HG03460 (cell line): ENCODE results near the gene S1PR4.
"Not testable (repeated sequence)": the region's sequence is repeated elsewhere in the genome, so short reads cannot be mapped to it uniquely, and the experiment has no call there.

Experiments
- ATAC-seq: cut with Tn5 transposase; IDR thresholded peaks from one replicate; pipeline ENCODE4 v1.9.1; 2021; ENCODE audit not compliant: unreplicated experiment

Gene S1PR4

DNA sequence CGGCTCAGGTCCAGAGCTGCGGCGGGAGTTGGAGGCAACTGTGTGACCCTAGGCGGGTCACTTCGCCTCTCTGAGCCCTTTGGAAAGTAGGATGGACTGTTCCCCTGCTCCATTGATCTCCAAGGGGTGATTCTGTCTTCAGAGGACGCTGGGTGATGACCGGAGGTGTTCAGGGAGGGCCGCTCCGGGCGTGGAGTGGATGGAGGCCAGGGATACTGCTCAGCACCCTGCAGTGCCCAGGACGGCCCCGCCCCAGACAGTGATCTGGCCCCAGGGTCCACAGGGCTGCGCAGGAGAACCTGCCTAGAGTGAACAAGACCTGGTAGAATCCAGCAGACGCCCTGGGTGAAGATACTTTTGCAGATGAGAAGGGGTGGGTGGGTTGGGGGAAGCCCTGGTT is 14.1 kb downstream of the S1PR4 start:
- ATAC-seq, result no peak

DNA sequence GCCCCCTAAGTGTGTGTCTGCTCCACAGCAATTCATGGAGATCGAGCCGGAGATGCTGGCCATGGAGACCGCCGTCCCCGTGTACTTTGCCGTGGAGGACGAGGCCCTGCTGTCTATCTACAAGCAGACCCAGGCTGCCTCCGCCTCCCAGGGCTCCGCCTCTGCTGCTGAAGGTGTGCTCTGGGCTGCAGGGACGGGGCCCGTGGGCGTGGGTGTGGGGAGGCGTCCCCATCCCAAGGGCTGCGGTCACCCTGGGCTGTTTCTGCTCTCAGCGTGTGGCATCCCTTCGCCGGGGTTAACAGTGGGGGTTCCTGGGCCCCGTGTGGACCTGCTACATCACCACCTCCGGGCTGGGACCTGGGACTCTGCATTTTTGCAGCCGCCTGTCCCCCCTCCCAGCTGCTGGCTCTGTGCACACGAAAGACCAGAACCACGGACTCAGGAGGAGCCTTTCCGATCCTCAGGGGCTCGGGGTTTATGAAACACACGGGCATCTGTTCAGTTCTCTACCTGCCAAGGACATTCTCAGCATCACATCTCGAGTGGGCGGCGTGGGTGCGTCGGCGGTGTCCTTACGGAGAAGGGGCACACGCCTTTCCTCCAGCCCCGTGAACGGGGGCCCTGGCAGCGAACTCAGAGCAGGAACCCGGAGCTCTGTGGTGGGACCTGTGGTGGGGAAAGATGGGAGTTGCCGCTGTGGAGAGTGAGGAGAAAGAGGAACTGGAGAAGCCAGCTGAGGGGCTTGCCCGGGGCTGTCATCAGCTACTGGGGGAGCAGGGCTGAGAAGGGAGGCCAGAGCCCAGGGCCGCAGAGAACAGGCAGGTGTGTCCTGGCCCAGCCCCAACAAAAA is 14.9 kb downstream of the S1PR4 start:
- ATAC-seq, result no peak

GRCh38 chr19:3194106-3195087 is 15.8 kb downstream of the S1PR4 start:
- no peak for ATAC-seq

- no peak for ATAC-seq
These were observed 17.7 kb downstream of the S1PR4 start for GRCh38 chr19:3196064-3196932.

- no peak for ATAC-seq
These were observed 18.3 kb downstream of the S1PR4 start for GRCh38 chr19:3196933-3197205.

DNA sequence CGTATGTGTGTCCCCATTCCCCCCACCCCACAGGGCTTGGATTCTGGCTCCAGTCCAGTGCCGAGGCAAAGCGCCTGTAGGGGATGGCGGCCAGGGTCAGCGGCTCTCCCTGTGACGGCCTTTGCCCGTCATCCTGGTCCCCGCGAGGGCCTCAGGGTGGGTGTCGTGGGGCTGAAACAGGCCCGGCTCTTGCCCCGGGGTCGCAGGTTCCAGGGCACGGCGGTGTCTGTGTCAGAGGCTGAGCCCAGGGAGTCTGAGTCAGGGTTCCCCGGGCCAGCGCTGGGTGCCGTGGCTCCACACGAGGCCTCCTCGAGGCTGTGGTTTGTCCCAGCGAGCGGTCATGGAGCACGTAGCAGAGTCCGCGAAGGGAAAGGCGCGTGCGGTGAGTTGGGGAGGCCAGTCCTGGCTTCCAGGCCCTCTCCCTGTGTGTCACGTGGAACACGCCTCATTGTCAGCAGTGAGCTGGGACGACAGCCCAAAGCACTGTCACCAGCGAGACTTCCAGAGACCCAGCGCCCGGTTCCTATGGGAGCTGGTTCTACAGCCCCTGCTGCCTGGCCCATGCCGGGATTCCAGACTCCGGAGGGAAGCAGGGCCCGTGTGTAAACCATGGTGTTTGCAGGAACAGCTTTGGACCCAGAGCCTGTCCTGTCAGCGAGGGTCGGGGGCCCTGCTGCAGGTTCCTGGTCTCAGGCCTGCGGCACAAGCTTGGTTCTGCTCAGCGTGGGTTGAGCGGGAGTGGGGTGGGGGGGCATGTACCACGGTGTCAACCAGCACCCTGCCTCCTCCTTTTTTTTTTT is 20.5 kb downstream of the S1PR4 start:
- ATAC-seq, result no peak

DNA sequence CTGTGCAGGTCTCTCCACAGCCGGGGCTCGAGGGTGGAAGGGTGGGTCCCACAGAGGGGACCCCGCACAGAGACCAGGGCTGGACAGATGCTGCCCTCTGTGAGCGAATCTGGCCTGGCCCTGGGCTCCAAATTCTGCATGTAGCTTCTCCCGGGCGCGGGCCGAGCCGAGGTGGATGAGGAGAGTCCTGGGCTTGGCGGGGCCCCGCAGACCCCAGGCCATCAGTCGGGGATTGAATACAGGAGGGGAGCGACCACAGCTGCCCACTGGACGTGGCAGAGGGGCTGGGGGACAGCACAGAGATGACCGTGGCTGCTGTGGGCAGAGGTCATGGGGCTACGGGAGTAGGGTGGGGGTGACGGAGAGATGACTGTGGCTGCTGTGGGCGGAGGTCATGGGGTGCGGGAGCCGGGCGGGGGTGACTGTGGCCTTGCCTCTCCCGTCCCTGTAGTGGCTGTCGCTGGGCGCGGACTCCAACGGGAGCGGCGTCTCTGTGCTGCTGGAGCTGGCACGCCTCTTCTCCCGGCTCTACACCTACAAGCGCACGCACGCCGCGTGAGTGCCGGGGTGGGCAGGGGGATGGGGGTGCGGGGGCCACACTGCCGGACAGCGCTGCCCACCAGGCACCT is 22.6 kb downstream of the S1PR4 start:
- no peak for ATAC-seq

GRCh38 chr19:3201911-3202310 is 23.3 kb downstream of the S1PR4 start:
- ATAC-seq, result no peak

DNA sequence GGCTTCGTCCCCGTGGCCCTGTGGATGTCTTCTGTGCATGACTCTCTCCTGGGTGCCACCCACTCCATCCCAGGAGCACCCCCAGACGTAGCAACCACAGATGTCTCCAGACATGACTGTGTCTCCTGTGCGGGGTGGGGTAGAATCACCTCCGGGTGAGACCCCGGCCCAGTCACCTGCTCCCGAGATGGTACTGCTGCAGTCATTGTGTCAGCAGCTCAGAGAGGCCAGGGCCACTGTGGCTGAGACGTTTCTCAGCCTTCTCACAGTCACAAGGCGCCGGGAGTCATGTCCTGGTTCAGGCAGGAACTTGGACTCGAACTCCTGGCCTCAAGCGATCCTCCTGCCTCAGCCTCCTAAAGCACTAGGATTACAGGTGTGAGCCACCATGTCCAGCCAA is 23.8 kb downstream of the S1PR4 start:
- ATAC-seq, result no peak

GRCh38 chr19:3202895-3203294 is 24.3 kb downstream of the S1PR4 start:
- not testable (repeated sequence) for ATAC-seq

DNA sequence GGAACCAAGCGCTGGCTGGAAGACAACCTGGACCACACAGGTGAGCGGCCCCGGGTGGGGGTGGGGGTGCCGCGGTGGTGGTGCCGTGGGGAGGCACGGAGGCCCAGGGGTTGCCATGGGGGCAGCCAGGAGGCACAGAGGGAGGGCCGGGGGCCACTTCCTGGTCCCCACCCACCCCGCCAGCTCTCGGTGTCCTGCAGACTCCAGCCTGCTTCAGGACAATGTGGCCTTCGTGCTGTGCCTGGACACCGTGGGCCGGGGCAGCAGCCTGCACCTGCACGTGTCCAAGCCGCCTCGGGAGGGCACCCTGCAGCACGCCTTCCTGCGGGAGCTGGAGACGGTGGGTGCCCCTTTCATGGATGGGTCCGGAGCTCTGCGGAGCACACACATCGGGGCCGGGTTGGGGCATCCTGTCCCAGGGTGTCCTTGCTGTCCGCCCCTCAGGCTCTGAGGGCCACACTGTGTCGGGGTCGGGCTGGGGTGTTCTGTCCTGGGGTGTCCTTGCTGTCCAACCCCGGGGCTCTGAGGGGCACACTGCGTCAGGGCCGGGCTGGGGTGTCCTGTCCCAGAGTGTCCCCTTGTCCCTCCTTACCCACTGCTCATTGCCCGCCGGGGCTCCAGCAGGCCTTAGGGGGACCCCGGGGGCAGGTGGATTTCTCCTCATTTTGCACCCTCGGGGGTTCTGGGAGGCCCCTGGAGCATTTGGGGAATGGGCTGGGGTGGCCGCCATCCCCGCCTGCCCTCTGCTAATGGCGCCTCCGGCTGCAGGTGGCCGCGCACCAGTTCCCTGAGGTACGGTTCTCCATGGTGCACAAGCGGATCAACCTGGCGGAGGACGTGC is 25.5 kb downstream of the S1PR4 start:
- ATAC-seq, result no peak

DNA sequence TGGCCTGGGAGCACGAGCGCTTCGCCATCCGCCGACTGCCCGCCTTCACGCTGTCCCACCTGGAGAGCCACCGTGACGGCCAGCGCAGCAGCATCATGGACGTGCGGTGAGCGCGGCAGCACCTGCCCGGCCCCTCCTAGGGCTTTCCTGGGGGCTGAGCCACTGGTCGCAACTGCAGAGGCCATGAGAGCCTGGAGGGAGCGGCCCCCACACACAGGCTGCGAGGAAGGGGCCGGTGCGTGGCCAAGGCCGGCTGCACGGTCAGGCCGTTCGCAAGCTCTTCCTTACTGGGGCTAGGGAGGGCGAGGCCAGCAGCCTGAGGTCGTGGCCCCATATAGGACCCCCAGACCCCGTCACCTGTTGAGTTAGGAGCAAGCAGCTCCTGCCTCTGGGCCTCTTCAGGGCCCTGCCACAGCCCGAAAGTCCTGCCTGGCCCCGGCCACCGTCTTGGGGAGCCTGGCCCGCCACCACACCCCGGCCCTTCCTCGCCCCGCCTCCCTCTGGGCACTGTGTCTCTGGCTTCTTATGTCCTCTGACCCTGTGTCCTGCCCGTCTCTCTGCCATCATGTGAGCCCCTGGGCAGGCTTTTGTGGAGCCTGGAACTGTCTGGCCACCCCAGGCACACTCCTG is 26.2 kb downstream of the S1PR4 start:
- no peak for ATAC-seq

GRCh38 chr19:3206216-3206953 is 27.8 kb downstream of the S1PR4 start:
- ATAC-seq, result no peak

GRCh38 chr19:3207461-3208242 is 29.1 kb downstream of the S1PR4 start:
- no peak for ATAC-seq

- ATAC-seq, result no peak
These were observed 30.0 kb downstream of the S1PR4 start for GRCh38 chr19:3208317-3209207.
